ENCODE data around the gene CACNA2D4. TPM values are rescaled to one million over a fixed set of nuclear protein-coding genes. Genes with fewer than 3 reads are reported as not detected.

Gene CACNA2D4
- total RNA-seq, 1 experiment from 2014 or later, result not detected

DNA sequence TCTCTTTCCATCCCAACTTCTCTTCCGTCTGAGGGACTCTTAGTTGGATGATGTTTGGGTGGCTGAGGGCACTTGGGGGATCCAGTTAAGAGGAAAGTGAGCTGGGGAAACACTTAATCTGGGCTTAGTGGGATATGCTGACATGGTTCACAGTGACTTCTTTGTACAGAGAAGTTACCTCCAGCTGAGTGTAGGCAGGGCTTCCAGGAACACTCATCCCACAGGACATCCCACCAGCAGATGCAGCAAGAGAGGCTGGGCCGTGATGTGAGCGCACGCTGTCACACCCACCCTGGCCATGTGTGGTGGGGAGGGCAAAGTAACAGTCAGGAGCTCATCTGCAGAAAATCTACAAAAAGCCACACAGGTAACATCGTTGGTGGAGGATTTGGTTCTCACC lies 832 bp upstream of the CACNA2D4 start:
- CTCF ChIA-PET, result no interaction called here
- no peak for DNase-seq

DNA sequence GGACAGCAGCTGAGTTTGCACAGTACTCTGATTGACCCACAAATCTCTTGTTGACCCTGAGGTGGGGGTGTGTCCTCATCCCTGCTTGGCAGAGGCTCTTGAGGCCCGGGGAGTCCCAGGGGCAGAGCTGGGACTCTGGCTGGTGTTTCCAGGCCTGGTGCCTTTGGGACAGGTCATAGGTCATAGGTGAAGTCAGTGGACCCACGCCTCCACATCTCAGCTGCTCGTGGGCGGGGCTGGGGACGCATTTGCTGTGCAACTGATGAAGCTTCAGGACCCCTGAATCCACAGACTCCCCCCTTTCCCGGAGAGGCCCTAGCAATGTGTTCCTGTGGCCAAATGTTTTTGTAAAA lies 408 bp upstream of the CACNA2D4 start:
- H3K9ac ChIP-seq (ENCODE audit: low read length), result no peak overlapping the region
- intact Hi-C loops (cut with micrococcal nuclease), result no loop called here
- H3K36me3 ChIP-seq (ENCODE audit: low read depth, low read length), result no peaks in the 10 kb centered on the region
- H3F3A ChIP-seq (ENCODE audit: low read length, unreplicated experiment), result no peaks in the 10 kb centered on the region
- no peak overlapping the region for H3K27ac ChIP-seq (ENCODE audit: low read length)
- H2AFZ ChIP-seq (ENCODE audit: low read length), result no peak overlapping the region
- H4K20me1 ChIP-seq (ENCODE audit: low read length), result no peaks in the 10 kb centered on the region
- no peak overlapping the region for H3K4me2 ChIP-seq (ENCODE audit: low read length)
- no peaks in the 10 kb centered on the region for H3K9me2 ChIP-seq (replicated peaks; ENCODE audit: low read length)
- no peaks in the 10 kb centered on the region for H3K79me2 ChIP-seq (ENCODE audit: low read length)
- CTCF ChIA-PET, result no interaction called here
- no TSS peak for BruUV-seq (replicated peaks)
- H3K4me1 ChIP-seq (ENCODE audit: insufficient read depth, low read length), result no peaks in the 10 kb centered on the region
- H3K4me3 ChIP-seq (ENCODE audit: low read length), result no peak overlapping the region
- DNase-seq, result no peak
- H3K27me3 ChIP-seq (ENCODE audit: low read length), result 0 out of 2 replicates have a peak, but pooled peaks cover 11% of the 10 kb centered on the region
- TF ChIP-seq EZH2 (IDR thresholded peaks at IDR 0.05; ENCODE audit: low read length, unreplicated experiment), result no peak
- no peak for TF ChIP-seq EZH2phosphoT487 (IDR thresholded peaks at IDR 0.05; ENCODE audit: borderline replicate concordance, low read length)
- TF ChIP-seq, protein P1, sequence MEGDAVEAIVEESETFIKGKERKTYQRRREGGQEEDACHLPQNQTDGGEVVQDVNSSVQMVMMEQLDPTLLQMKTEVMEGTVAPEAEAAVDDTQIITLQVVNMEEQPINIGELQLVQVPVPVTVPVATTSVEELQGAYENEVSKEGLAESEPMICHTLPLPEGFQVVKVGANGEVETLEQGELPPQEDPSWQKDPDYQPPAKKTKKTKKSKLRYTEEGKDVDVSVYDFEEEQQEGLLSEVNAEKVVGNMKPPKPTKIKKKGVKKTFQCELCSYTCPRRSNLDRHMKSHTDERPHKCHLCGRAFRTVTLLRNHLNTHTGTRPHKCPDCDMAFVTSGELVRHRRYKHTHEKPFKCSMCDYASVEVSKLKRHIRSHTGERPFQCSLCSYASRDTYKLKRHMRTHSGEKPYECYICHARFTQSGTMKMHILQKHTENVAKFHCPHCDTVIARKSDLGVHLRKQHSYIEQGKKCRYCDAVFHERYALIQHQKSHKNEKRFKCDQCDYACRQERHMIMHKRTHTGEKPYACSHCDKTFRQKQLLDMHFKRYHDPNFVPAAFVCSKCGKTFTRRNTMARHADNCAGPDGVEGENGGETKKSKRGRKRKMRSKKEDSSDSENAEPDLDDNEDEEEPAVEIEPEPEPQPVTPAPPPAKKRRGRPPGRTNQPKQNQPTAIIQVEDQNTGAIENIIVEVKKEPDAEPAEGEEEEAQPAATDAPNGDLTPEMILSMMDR (conservative IDR thresholded peaks at IDR 0.05; ENCODE audit: low read depth, low read length), result no peak
- no peak for ATAC-seq
- no peaks in the 10 kb centered on the region for H3K9me3 ChIP-seq (ENCODE audit: low read length)
- POLR2A ChIA-PET (ENCODE audit: unreplicated experiment), result no interaction called here

More for the DNA sequence above, 832 bp upstream of the CACNA2D4 start:
- Histone ChIP-seq H3K9me2 (replicated peaks; ENCODE audit: low read length) (no peaks in the 10 kb centered on the region), H3K27ac (ENCODE audit: low read length) (no peak overlapping the region), H3F3A (ENCODE audit: low read length, unreplicated experiment) (no peaks in the 10 kb centered on the region), H3K79me2 (ENCODE audit: low read length) (no peaks in the 10 kb centered on the region), H3K27me3 (ENCODE audit: low read length) (0 out of 2 replicates have a peak, but pooled peaks cover 11% of the 10 kb centered on the region), H4K20me1 (ENCODE audit: low read length) (no peaks in the 10 kb centered on the region), H3K4me2 (ENCODE audit: low read length) (no peak overlapping the region), H3K9me3 (ENCODE audit: low read length) (no peaks in the 10 kb centered on the region), H2AFZ (ENCODE audit: low read length) (no peak overlapping the region), H3K36me3 (ENCODE audit: low read depth, low read length) (no peaks in the 10 kb centered on the region), H3K4me1 (ENCODE audit: insufficient read depth, low read length) (no peaks in the 10 kb centered on the region), H3K4me3 (ENCODE audit: low read length) (no peak overlapping the region), H3K9ac (ENCODE audit: low read length) (no peak overlapping the region)
- ATAC-seq, result no peak
- intact Hi-C loops (cut with micrococcal nuclease), result no loop called here
- TF ChIP-seq EZH2 (IDR thresholded peaks at IDR 0.05; ENCODE audit: low read length, unreplicated experiment), result no peak
- TF ChIP-seq EZH2phosphoT487 (IDR thresholded peaks at IDR 0.05; ENCODE audit: borderline replicate concordance, low read length), result no peak
- TF ChIP-seq, protein P1 (conservative IDR thresholded peaks at IDR 0.05; ENCODE audit: low read depth, low read length), result no peak
- no TSS peak for BruUV-seq (replicated peaks)
- POLR2A ChIA-PET (ENCODE audit: unreplicated experiment), result no interaction called here

DNA sequence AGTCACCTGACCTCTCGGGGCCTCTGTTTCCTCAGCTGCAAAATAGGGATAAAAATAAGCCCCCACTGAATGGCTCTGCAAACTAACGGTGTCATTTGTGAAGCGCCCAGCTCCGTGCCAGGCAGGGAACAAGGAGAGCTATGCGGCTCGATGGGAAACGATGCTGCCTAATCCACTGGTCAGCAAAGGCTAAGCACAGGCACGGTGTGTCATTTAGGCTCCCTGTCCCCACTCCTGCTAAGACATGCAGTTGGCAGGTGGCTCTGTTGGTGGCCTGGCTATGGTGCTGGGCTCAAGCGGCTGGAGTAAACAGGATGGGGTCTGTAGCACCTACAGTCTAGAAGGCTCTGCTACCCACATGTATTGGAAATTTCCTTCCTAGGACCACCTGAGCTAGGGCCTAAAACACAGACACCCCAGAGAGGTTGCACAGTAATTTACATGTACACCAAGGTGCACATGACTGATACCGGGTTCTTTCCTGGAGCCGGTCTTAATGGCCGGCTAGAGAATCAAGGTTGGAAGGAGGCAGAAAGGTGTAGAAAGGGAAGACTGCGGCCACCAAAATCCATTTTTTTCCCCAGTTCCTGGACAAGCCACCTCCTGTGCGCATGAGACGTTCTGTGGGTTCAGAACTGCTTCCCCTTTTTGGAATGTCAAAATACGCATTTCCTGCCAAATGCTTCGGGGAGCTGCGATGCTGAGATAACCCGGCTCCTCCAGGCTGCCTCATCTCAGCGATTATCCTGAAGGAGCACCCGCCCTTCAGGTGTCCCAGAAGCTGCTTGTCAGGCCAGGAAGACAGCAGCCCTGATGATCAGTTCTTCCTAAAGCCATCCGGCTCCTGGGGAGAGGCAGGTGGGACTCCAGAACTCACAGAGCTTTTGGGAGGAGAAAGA lies 1.0 kb downstream of the CACNA2D4 start:
- TF ChIP-seq, protein P1 (conservative IDR thresholded peaks at IDR 0.05; ENCODE audit: low read depth, low read length), result no peak
- TF ChIP-seq EZH2 (IDR thresholded peaks at IDR 0.05; ENCODE audit: low read length, unreplicated experiment) (no peak), EZH2phosphoT487 (IDR thresholded peaks at IDR 0.05; ENCODE audit: borderline replicate concordance, low read length) (no peak)
- no peak for ATAC-seq
- Histone ChIP-seq H3K4me1 (ENCODE audit: insufficient read depth, low read length) (peaks cover 3% of the 10 kb centered on the region; the same call in 1 of the 2 replicates), H3K4me3 (ENCODE audit: low read length) (no peak overlapping the region), H3K9me2 (replicated peaks; ENCODE audit: low read length) (no peaks in the 10 kb centered on the region), H3K27me3 (ENCODE audit: low read length) (0 out of 2 replicates have a peak, but pooled peaks cover 11% of the 10 kb centered on the region), H4K20me1 (ENCODE audit: low read length) (no peaks in the 10 kb centered on the region), H3K9me3 (ENCODE audit: low read length) (no peaks in the 10 kb centered on the region), H3K79me2 (ENCODE audit: low read length) (no peaks in the 10 kb centered on the region), H3K4me2 (ENCODE audit: low read length) (no peak overlapping the region), H3K9ac (ENCODE audit: low read length) (no peak overlapping the region), H3F3A (ENCODE audit: low read length, unreplicated experiment) (no peaks in the 10 kb centered on the region), H3K27ac (ENCODE audit: low read length) (no peak overlapping the region), H2AFZ (ENCODE audit: low read length) (no peak overlapping the region), H3K36me3 (ENCODE audit: low read depth, low read length) (no peaks in the 10 kb centered on the region)
- no peak for DNase-seq
- ChIA-PET POLR2A (ENCODE audit: unreplicated experiment) (no interaction called here), CTCF (no interaction called here)
- no TSS peak for BruUV-seq (replicated peaks)
- intact Hi-C loops (cut with micrococcal nuclease), result no loop called here
